DMS79 (cell line): ENCODE measurements around the gene DNAAF1.

Source experiments
- DNase-seq: peaks from one replicate; lab custom pipeline; 2025; lab: John Stamatoyannopoulos, UW

DNAAF1 gene

DNA sequence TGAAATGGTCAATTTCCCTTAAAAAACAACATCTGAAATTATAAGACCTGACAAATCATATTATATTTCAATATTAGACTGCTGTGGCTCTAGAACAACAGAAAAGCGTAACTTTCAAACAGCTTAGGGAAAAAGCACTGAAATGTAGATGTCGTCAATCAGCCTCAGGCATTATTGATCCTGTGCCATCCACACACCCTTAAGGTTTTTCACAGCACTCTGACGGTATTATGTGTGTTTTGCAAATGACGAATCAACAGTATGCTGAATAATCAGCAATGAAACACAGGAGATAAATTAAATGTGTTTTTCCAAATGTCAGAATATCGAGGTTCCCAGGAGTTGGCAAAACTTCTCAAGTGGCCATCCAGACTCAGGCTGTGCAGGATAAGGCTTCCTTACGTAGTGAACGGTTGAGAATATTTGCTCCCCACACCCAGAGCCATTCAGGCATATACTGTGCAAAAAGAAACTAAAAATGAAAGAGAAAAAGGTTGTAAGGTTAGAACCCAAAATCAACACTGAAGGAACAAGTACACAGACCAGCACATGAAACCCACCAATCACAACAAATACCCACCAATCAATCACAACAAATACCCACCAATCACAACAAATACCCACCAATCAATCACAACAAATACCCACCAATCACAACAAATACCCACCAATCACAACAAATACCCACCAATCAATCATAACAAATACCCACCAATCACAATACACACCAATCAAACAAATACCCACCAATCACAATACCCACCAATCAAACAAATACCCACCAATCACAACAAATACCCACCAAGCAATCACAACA, 20.6 kb upstream of the DNAAF1 start:
- no peak for DNase-seq

DNA sequence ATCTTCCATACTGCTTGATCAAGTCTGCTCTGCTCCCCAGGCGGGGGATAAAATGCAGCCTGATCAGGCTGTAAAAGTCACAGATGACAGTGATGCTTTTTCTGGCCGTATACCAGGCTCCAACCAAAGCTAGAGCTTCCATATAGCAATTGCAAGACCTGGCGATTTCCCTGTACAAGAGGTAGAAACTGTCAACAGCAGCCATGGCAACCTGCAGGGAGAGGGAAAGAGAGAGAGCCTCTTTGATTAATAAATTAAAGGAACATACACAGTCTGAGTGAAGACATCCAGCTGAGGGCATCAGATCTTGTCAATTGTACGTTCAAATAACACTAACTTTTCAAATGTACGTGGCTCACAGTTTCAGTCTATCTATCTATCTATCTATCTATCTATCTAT, 14.0 kb upstream of the DNAAF1 start:
- no peak for DNase-seq

DNA sequence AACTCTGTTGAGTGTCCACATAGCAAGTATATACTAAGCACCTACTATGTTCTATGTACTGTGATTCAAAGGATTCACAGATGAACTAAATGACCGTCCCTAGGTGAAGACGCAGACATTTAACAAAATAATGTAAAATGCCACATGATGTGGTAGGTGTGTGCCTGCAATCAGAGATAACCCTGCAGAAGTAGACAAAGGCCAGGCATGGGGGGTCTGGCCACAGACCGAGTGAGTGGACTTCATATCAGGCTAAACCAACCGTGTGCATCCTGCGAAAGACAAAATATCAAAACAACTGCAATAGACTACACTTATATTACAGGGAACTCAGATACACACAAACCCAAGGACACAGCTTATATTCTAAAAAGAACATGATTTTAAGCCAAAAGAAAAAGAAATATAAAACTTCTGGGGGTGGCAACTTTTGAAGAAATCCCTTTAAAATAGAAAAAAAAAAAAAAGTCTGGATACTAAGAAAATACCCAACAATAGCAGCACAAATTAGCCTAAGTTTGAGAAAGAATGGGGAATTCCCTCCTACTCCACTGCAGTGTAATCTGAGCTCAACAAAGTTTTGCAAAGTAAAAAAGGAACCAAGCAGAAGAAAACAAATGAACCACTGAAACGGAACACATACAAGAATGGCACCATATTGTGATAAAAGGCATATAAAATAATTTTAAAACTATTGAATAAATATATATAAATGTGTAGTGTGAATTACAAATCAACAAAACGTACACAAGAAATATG, 12.4 kb upstream of the DNAAF1 start:
- DNase-seq: no peak

DNA sequence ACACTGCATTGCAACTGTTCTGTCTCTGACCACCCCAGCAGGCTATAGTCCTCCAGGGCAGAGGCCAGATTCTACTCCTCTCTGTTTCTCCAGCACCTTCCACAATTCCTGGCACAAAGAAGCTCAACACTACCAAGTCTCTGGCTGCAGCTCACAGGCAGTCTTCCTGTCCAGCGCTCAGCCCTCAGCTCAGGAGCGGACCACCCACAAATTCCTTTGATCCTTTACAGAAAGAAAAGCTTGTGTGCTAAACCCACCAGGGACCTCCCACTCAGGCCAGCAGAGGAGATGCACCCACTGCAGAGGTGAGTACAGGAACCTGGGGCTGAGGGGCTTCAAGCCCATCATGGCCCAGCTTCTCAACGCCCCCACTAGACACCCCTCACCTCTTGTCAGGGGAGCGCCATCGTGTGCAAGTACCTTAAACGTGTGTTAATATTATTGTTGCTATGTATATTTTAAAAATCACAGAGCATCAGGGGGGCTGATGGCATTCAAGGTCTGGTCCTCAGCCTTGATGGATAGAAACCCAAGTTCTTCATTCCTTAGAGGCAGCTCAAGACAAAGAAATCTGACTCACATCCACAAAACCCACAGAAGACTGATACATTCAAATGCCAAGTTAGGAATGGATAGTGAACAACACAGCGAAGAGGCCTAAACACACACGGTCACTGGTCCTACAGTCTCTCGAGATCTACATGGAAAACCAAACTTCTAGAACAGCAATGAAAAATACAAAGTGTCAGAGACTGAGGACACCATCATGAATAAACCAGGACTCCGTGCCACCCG, 8.6 kb upstream of the DNAAF1 start:
- DNase-seq: no peak

DNA sequence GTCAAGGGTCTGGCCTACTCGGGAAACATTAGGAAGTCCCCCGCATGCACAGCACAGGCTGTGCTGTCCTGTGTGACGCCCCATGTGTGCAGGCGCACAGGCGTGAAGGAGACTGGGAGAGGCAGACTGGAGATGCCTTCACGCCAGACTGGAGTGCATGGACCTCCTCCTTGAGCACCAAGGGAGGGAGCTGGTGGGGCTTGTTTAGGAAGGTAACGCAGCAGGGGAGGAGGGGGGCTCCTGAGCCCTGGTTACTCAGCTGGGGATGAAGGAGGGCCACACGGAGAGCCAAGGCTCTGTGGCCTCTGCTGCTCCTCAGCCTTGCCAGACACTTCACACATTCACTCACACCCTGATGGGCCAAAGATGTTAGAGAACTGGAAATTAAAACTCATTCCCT, 7.8 kb upstream of the DNAAF1 start:
- no peak for DNase-seq

DNA sequence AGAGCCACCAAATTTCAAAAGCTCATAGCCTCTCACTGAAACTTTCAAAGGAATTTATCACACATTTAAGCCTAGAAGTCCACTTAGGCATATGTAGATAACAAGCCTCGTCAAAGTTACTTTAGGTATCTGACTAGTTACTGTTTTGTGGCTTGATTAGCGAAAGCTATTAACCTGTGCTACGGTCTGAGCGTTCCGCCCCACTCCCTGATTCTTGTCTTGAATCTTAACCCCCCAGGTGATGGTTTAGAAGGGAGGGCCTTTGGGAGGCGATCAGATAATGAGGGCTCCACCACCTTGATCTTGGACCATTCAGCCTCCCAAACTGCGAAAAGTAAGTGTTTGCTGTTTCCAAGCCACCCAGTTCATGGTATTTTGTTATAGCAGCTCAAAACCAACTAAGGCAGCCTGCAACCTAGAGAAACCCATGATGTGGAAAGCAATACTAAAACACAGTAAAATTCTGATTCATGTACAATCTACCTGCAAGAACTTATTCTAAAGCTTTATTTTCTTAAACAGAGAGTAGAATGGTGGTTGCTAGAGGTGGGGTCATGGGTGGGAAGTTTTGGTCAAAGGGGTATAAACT, 7.2 kb upstream of the DNAAF1 start:
- DNase-seq: no peak

DNA sequence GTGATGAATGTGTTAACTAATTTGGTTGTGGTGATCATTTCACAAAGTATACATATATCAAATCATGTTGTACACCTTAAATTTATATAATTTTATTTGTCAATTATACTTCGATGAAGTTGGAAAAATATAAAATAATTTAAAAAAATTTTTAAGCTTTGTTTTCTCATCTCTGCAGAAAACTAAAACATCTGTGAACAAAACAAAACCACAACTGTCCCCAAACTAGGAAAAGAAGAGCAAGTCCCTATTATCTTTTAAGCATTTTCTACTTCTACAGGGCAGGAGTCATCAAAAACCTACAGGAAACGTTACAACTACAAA, 6.6 kb upstream of the DNAAF1 start:
- DNase-seq: no peak

DNA sequence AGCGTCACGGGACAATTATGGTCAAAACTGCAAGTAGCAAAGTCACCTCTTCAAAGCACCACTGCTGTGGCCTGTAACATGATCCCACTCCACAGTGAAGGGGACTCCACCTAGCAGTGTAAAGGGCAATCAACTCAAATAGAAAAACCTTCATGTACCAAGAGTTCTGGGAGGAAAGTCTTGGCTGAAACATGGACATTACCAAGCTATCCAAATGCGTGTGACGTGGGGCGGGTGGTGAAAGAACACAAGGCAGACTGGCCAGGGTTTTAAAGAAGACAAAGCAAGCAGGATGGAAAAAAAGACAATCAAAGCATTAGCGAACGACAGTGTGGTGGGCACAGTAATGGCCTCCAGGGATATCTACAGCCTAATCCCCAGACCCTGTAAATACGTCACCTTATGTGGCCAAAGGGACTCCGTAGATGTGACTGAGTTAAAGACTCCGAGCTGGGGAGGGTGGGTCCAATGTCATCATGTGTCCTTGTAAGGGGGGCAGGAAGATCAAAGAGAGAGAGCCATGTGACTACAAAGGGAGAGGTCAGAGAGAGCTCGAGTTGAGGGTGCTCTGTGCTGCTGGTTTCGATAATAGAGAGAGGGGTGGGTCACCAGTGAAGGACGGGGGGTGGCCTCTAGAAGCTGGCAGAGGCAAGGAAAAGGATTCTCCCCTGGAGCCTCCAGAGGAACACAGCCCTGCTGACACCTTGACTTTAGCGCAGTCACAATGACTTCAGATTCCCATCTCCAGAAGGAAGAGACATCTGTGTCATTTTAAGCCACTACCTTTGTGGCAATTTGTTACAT, 6.1 kb upstream of the DNAAF1 start:
- peak; percentile 55 for DNase-seq

DNA sequence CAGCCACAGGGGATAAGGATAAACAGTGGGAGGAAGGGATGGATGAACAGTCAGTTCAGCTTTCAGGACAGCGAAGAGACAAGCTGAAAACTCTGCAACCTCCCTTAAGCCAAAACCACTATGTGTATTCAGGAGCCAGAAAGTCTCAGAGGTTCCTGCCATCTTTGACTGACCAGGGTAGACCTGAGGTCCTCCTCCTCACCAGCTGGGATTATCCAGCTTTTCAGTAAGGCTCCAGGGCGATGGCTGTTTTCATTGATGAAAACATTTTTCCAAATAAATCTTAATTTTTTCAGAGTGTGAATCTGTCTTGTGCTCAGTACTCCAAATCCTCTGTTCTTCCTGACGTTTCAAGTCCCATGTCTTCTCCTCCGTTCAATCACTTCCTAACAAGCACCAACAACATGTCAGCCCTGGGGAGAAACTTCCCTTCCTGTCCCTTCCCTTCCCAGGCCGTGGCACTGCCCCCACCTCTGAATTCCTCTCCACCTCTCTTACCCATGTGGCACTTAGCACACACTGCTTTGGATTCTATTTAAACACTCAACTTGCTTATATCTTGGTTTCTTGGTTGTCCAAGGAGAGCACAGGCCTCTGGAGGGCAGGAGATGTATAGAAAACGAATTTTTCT, 5.4 kb upstream of the DNAAF1 start:
- no peak for DNase-seq

DNA sequence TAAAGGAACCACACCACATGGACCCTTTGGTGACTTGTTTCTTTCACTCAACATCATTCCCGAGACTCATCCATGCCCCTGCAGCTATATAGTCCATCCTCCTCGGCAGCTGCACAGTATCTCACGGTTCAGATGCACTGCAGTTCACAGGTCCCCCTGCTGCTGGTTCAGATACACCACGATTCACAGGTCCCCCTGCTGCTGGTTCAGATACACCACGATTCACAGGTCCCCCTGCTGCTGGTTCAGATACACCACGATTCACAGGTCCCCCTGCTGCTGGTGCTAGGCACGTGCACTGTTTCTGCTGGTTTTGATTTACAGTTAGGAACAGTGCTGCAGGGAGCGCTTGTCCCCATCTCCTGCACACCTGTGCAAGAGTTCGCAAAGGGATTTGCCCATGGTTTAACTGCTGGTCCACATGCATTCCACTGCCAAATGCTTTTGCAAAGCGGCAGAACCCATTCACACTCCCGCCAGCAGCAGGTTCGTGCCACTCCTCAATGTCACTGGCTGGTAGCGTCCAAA, 3.9 kb upstream of the DNAAF1 start:
- no peak for DNase-seq

DNA sequence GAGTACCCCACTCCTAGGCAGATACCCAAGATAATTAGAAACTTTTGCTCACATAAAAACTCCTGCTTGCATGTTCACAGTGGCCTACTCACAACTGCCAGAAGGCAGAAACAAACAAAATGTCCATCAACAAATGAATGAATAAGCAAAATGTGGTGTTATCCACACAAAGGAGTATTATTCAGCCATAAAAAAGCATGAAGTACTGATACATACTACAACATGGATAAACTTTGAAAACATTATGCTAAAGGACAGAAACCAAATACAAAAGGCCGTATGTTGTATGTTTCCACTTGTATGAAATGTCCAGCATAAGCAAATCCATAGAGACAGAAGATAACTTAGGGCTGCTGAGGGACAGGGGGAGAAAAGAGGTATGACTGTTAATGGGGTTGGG, 2.0 kb upstream of the DNAAF1 start:
- no peak for DNase-seq

DNA sequence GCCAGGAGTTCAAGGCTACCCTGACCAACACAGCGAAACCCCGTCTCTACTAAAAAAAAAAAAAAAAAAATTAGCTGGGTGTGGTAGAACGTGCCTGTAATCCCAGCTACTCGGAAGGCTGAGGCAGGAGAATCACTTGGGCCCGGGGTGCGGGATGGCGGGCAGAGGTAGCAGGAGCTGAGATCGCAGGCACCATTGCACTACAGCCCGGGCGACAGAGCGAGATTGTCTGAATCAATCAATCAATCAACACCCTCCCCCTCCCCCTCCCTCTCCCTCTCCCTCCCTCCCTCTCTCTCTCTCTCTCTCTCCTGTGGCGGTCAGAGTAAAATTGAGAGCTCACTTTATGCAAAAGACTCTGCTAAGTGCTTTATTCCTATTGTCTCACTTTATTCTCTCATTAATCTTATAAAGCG, 1.3 kb upstream of the DNAAF1 start:
- no peak for DNase-seq

DNA sequence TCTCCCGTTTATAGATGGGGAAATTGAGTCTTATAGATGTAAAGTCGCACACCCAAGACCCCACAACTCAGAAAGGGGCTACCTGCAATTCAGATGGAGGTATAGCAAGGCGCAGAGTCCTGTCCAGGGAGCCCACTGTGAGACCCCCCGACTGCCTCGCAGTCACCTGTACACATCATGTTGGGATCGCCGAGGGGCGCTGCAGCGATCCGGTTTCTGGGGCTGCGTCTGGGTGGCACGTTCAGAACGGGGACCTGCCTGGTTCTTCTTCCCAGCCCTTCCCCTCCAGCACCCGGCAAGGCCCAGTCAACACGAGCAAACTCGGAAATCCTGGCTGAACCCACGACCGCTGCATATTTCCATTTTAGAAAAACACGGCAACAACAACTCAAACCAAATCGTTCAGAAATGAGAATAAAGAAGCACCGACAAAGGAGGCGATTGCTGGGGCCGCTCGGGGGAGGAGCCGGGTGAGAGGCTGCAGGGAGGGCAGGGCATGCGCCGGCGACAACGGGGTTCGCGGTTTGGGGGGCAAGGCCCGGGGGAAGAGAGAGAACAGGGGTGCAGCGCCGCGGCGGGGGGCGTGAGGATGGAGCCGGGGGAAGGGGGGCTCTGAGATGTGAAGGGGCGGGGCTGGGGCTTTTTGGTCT, 774 bp upstream of the DNAAF1 start:
- DNase-seq: no peak

DNA sequence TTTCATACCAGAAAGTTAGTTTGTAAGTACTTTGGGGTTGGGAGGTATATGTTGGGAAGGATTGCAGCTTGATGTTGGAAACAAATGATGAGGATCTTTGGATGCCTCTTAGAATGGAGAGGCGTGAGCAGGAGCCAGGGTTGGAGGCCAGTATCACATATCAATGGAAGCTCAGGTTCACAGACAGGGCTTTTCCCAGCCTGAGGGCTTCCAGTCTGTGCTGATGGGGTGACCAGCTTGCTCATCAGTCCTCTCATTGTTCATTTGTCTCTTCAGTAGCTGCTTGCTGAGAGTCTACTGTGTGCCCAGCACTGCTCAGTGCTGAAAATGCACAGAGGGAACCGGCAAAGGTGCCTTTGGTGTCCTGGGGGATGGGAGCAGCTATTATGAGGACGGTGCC, 5.8 kb downstream of the DNAAF1 start:
- DNase-seq: no peak

DNA sequence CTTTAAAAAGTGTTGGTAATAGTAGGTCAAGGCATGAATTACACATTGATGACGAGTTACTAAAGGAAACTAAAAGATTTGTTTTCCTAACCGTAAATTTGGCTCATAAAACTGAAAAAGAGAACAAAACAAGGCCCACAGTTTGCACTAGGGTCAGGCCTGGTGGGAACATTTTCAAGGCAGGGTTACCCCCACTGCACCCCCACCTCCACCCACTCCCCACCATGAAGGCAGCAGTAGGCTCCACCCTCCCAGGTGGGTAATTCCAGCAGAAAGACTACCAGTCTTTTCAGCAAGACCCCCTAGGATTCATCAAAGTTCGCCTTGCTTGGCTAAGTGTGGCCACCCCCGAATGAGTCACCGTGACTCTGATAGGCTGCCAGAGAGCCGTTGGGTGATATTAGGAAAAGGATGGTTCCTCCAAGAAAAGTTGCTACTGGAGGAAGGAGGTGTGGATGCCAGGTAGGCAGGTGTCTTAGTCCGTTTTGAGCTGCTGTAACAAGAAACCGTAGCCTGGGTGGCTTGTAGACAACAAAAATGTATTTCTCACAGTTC, 8.6 kb downstream of the DNAAF1 start:
- DNase-seq: no peak

DNA sequence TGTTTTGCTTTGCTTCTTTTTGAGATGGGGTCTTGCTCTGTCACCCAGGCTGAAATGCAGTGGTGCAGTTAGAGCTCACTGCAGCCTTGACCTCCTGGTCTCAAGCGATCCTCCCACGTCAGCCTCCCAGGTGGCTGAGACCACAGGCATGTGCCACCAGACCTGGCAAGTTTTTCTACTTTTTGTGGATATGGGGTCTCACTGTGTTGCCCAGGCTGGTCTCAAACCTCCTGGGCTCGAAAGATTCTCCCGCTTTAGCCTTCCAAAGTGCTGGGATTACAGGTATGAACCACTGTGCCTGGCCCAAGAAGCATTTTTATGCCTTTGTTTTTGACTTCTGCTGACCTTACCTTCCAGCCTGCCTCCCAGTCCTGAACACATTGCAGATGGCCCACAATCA, 10.1 kb downstream of the DNAAF1 start:
- no peak for DNase-seq

DNA sequence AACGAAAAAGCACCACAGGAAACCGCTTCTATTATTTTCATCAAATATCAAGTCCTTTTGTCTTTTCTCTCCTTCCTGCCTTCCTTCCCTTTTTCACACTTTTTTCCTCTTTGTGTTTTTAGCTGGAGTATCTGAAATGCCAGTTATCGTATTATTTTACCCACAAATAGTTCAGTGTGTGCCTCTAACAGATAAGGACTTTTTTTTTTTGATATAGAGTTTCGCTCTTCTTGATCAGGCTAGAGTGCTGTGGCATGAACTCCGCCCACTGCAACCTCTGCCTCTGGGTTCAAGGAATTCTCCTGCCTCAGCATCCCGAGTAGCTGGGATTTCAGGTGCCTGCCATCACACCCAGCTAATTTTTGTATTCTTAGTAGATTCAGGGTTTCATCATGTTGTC, 10.7 kb downstream of the DNAAF1 start:
- no peak for DNase-seq

DNA sequence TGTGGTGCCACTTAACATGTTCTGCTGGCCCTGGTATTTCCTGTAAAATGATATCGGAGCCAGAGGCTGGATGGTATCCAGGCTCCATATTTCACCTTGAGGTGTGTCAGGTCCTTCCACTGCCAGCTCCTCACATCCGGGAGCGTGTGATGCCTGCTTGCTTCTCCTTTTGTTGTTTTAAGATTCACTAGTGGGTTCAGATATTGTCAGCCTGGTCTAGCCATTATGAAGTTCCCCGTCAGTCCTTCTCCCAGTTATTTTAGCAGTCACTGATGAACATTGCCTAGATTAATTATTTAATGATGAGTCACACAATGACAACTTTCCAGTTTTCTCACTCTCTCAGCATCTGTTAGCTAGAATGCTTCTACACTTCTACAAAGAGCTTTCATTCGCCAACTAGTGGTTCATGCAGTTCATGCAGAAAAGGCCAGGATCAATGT, 11.3 kb downstream of the DNAAF1 start:
- no peak for DNase-seq

DNA sequence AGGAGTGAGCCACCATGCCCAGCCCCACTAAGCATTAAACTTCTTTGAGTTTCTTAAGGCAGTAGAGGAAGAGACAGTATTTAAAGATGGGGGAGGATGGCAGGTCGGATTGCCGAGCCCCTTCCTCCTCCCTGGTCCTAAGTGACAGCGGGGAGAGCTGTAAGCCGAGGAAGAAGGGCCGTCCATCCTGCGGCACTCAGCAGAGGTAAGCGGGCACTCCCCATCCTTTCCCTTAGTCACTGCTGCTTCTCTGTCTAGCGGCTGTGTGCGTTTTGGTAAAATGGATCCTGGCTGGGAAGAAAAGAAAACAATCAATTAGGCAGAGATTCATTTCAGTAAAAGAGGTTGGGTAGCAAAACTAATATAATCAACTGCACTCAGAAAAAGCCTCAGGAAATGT, 13.9 kb downstream of the DNAAF1 start:
- no peak for DNase-seq

DNA sequence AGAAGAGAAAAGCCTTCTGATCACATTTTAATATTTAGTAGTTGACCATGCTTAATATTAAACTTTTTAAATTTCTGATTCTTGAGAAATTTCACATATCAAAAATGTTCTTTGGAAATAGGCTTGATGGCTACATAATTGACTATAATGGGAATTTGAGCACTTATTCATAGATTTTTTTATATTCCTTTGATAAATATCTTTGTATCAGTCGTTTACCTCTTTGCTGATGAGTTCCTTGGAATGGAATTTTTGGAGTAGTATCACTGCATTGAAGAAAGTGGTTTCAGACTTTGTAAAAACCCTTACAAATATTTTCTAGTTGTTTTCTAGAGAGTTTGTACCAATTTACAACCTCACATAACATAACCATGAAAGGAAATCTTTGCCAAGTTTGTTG, 14.7 kb downstream of the DNAAF1 start:
- no peak for DNase-seq
